HepG2 (cell line): Measurements from ENCODE around the gene PDE1C.

Experiments used
- BRCA1 ChIP-seq: sonication (generic); formaldehyde crosslinking; IDR thresholded peaks from 2 replicates; pipeline ENCODE4 v1.4.0; 2020; ENCODE audit warnings: missing genetic modification reagents
- CEBPB ChIP-seq: IDR thresholded peaks from 2 replicates; pipeline ENCODE4 v1.6.1; 2011; ENCODE audit warnings: low read depth, low read length, improper control_type of control experiment, borderline replicate concordance
- EP300 ChIP-seq, 3 experiments: sonication (generic) in 1 of 3; formaldehyde crosslinking in 1 of 3; IDR thresholded peaks; 2 replicates each; pipeline versions ENCODE4 v1.5.1 to v1.6.1; 2011 to 2020; ENCODE audit warnings: low read depth in 2 of 3, low read length in 2 of 3, borderline replicate concordance in 1 of 3, improper control_type of control experiment in 1 of 3, mild to moderate bottlenecking in 1 of 3, missing genetic modification reagents in 1 of 3, moderate library complexity in 1 of 3
- EZH2 ChIP-seq: conservative IDR thresholded peaks from 2 replicates; pipeline ENCODE4 v1.6.1; 2012; ENCODE audit warnings: mild to moderate bottlenecking, low read depth, low read length, moderate library complexity
- KDM5A ChIP-seq: fragments of 200-600 bp; sonication (generic); IDR thresholded peaks from 2 replicates; pipeline ENCODE4 v1.7.0; 2018; ENCODE audit warnings: antibody characterized with exemption, mild to moderate bottlenecking, low read length, borderline replicate concordance
- MYC ChIP-seq: sonication (generic); formaldehyde crosslinking; IDR thresholded peaks from 2 replicates; pipeline ENCODE4 v1.9.0; 2021; ENCODE audit warnings: missing genetic modification reagents, borderline replicate concordance
- POLR2A ChIP-seq, 2 experiments: IDR thresholded peaks; 2 replicates each; pipeline ENCODE4 v1.6.1; 2011; ENCODE audit warnings: low read depth in 2 of 2, low read length in 2 of 2, mild to moderate bottlenecking in 1 of 2, moderate library complexity in 1 of 2; ENCODE audit not compliant: insufficient read depth in 1 of 2
- POLR2AphosphoS2 ChIP-seq: IDR thresholded peaks from 2 replicates; pipeline ENCODE4 v1.6.1; 2011; ENCODE audit warnings: low read depth, low read length, improper control_type of control experiment
- SRSF1 ChIP-seq: fragments of 200-400 bp; formaldehyde crosslinking; optimal IDR thresholded peaks from 2 replicates; pipeline ENCODE3; 2017; ENCODE audit warnings: mild to moderate bottlenecking, low read depth, low read length, moderate library complexity
- SUZ12 ChIP-seq: fragments of 150-350 bp; IDR thresholded peaks from 2 replicates; pipeline ENCODE4 v1.6.1; 2014; ENCODE audit warnings: low read depth, low read length
- TF ChIP-seq, protein P1 (sequence below): sonication (generic); formaldehyde crosslinking; IDR thresholded peaks from 2 replicates; pipeline ENCODE4 v1.5.0; 2020; ENCODE audit warnings: missing genetic modification reagents
- TF ChIP-seq, protein P2 (sequence below): sonication (generic); formaldehyde crosslinking; IDR thresholded peaks from 2 replicates; pipeline ENCODE4 v1.5.0; 2020; ENCODE audit warnings: mild to moderate bottlenecking, missing genetic modification reagents, moderate library complexity
- TF ChIP-seq, protein P3 (sequence below): sonication (generic); formaldehyde crosslinking; IDR thresholded peaks from 2 replicates; pipeline ENCODE4 v1.5.0; 2020; ENCODE audit warnings: missing genetic modification reagents
- TF ChIP-seq, protein P4 (sequence below): IDR thresholded peaks from 2 replicates; pipeline ENCODE4 v1.6.1; 2012; ENCODE audit warnings: low read depth, low read length, improper control_type of control experiment

DNA sequence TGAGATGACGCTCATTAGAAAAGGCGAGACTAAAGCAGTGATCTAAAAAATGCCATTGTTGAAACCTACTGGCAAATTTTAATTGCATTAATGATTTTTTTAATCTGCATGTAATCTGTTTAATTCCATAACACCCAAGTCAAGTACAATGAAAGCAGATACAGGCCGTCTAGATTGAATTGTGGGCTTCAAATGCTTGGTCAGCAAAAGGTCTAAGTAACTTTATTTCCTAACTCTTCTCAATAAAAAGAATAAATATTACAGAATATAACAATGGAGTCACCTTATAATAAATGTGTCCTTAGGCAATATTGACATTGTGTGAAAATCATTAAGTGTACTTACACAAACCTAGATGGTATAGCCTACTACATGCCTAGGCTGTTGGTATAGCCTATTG is 20.6 kb downstream of the PDE1C start:
- TF ChIP-seq EZH2 (no peak), SUZ12 (no peak), POLR2AphosphoS2 (no peak), POLR2A (IDR thresholded peaks at IDR 0.05; ENCODE audit: insufficient read depth in 1 of 2, low read depth in 2 of 2, low read length in 2 of 2) (no peak), MYC (no peak), EP300 (IDR thresholded peaks at IDR 0.05; ENCODE audit: low read depth in 2 of 2, low read length in 2 of 2) (no peak), EP300 (CRISPR knock-in tag; IDR thresholded peaks at IDR 0.05; ENCODE audit: borderline replicate concordance) (no peak), CEBPB (no peak), BRCA1 (CRISPR knock-in tag) (no peak), SRSF1 (no peak), KDM5A (no peak)
- TF ChIP-seq, protein P1, sequence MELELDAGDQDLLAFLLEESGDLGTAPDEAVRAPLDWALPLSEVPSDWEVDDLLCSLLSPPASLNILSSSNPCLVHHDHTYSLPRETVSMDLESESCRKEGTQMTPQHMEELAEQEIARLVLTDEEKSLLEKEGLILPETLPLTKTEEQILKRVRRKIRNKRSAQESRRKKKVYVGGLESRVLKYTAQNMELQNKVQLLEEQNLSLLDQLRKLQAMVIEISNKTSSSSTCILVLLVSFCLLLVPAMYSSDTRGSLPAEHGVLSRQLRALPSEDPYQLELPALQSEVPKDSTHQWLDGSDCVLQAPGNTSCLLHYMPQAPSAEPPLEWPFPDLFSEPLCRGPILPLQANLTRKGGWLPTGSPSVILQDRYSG (CRISPR knock-in tag), result no peak
- TF ChIP-seq, protein P2, sequence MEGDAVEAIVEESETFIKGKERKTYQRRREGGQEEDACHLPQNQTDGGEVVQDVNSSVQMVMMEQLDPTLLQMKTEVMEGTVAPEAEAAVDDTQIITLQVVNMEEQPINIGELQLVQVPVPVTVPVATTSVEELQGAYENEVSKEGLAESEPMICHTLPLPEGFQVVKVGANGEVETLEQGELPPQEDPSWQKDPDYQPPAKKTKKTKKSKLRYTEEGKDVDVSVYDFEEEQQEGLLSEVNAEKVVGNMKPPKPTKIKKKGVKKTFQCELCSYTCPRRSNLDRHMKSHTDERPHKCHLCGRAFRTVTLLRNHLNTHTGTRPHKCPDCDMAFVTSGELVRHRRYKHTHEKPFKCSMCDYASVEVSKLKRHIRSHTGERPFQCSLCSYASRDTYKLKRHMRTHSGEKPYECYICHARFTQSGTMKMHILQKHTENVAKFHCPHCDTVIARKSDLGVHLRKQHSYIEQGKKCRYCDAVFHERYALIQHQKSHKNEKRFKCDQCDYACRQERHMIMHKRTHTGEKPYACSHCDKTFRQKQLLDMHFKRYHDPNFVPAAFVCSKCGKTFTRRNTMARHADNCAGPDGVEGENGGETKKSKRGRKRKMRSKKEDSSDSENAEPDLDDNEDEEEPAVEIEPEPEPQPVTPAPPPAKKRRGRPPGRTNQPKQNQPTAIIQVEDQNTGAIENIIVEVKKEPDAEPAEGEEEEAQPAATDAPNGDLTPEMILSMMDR (CRISPR knock-in tag), result no peak
- TF ChIP-seq, protein P3, sequence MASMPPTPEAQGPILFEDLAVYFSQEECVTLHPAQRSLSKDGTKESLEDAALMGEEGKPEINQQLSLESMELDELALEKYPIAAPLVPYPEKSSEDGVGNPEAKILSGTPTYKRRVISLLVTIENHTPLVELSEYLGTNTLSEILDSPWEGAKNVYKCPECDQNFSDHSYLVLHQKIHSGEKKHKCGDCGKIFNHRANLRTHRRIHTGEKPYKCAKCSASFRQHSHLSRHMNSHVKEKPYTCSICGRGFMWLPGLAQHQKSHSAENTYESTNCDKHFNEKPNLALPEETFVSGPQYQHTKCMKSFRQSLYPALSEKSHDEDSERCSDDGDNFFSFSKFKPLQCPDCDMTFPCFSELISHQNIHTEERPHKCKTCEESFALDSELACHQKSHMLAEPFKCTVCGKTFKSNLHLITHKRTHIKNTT, result no peak
- TF ChIP-seq, protein P4, sequence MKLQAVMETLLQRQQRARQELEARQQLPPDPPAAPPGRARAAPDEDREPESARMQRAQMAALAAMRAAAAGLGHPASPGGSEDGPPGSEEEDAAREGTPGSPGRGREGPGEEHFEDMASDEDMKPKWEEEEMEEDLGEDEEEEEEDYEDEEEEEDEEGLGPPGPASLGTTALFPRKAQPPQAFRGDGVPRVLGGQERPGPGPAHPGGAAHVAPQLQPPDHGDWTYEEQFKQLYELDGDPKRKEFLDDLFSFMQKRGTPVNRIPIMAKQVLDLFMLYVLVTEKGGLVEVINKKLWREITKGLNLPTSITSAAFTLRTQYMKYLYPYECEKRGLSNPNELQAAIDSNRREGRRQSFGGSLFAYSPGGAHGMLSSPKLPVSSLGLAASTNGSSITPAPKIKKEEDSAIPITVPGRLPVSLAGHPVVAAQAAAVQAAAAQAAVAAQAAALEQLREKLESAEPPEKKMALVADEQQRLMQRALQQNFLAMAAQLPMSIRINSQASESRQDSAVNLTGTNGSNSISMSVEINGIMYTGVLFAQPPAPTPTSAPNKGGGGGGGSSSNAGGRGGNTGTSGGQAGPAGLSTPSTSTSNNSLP, result no peak
